HG03135 (cell line): Measurements from ENCODE around the gene PPP1R37.

ENCODE experiments used
- ATAC-seq: cut with Tn5 transposase; IDR thresholded peaks from one replicate; pipeline ENCODE4 v1.9.1; 2021; ENCODE audit warnings: mild to moderate bottlenecking, moderate library complexity; ENCODE audit not compliant: unreplicated experiment

The PPP1R37 gene

GRCh38 chr19:45150751-45151281 lies 57.8 kb downstream of the PPP1R37 start:
- no peak for ATAC-seq

GRCh38 chr19:45151320-45151719 lies 58.3 kb downstream of the PPP1R37 start:
- no peak for ATAC-seq

- ATAC-seq: no peak
Measured at GRCh38 chr19:45151821-45152503, 59.0 kb downstream of the PPP1R37 start.

GRCh38 chr19:45152504-45153338 lies 59.7 kb downstream of the PPP1R37 start:
- no peak for ATAC-seq

GRCh38 chr19:45153339-45154063 lies 60.5 kb downstream of the PPP1R37 start:
- ATAC-seq: no peak

GRCh38 chr19:45154064-45154827 lies 61.3 kb downstream of the PPP1R37 start:
- no peak for ATAC-seq

- no peak for ATAC-seq
Measured at GRCh38 chr19:45156011-45156630, 63.1 kb downstream of the PPP1R37 start.

- ATAC-seq: no peak
Measured at GRCh38 chr19:45156751-45157150, 63.8 kb downstream of the PPP1R37 start.

GRCh38 chr19:45158503-45159209 lies 65.7 kb downstream of the PPP1R37 start:
- ATAC-seq: no peak

- no peak for ATAC-seq
Measured at GRCh38 chr19:45159210-45159970, 66.4 kb downstream of the PPP1R37 start.

- no peak for ATAC-seq
Measured at GRCh38 chr19:45159971-45160324, 67.0 kb downstream of the PPP1R37 start.

- ATAC-seq: no peak
Measured at GRCh38 chr19:45160870-45161737, 68.1 kb downstream of the PPP1R37 start, which contains the start of gene NKPD1. NKPD1 (minus strand) TSS chr19:45160982; CDS start chr19:45160150, 832 bp downstream.

- ATAC-seq: no peak
Measured at GRCh38 chr19:45161738-45162607, 69.0 kb downstream of the PPP1R37 start.

GRCh38 chr19:45162608-45163143 lies 69.7 kb downstream of the PPP1R37 start:
- no peak for ATAC-seq

GRCh38 chr19:45163156-45163555 lies 70.2 kb downstream of the PPP1R37 start:
- ATAC-seq: no peak

- no peak for ATAC-seq
Measured at GRCh38 chr19:45163751-45164460, 70.9 kb downstream of the PPP1R37 start.
